Myocyte (in vitro differentiated cells): Measurements from ENCODE around the gene APPBP2. TPM values are rescaled to one million over a fixed set of nuclear protein-coding genes. Genes with fewer than 3 reads are reported as not detected.

ENCODE experiments used
- DNase-seq: peaks from one replicate; pipeline ENCODE4 v3.0.0-alpha.2; 2012; ENCODE audit warnings: low read depth
- total RNA-seq: library from RNA; depleted of rRNA; stranded (reverse); fragments of >200 nt; gene quantifications from 2 replicates; pipeline ENCODE4 v1.2.3, GENCODE V29; 2014

APPBP2 gene
- total RNA-seq, 1 donor from 2014 or later = 41.8 TPM

DNA sequence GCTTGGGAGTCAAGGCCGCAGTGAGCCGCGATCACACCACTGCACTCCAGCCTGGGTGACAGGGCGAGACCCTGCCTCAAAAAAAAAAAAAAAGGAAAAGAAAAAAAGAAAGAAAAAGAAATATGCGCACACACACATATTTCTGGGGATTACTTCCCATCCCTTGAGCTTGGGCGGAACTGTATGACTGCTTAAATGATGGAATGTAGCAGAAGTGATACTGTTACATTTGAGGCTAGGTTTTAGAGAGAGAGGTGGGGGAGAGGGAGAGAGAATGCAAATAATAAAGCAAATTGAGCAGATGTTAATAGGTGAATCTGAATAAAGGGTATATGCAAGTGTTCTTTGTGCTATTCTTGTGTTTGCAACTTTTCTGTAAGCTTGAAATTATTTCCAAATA, 122.1 kb downstream of the APPBP2 start:
- DNase-seq = no peak

- DNase-seq = no peak
Measured at GRCh38 chr17:60403523-60403810, 122.6 kb downstream of the APPBP2 start.

DNA sequence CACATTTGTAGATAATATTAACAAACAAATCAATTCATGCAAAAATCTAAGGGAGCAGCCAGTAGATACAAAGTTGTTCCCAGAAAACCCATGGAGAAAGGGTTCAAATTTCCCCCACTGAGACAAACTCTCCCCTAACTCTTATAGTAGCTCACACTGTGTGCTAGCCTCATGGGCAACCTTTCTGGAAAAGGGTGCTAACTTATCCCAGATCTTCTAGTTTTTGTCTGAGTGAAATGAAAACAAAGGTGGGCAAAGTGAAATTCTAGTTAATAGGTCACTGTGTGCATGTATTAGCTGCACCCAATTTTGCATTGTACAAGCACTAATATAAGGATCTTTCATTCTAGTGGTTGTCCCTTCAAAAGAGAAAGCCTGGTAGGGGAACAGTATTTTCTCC, 124.2 kb downstream of the APPBP2 start:
- DNase-seq = no peak

DNA sequence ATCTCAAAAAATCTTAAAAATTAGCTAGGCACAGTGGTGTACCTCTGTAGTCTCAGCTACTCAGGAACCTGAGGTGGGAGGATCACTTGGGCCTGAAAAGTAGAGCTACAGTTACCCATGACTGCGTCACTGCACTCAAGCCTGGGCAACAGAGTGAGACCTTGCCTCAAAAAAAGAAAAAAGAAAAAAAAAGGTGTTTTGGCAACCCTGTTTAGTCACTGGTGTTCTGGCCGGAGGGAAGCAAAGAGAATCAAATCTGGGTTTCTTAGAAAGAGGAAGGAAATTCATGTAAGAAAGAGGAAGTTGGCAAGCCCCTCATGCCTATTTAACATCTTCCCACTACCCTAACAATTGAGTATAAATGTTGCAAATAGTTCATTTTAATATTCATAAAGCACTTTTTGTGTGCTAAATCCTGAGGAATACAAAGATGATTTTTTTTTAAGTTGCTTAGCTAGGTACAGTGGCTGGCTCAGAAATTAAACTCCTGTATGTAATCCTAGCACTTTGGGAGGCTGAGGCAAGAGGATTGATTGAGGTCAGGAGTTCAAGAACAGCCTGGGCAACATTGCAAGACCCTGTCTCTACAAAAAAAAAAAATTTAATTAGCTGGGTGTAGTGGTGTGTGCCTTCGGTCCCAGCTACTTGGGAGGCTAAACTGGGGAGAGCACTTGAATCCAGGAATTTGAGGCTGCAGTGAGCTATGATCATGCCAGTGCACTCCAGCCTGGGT, 127.6 kb downstream of the APPBP2 start:
- DNase-seq = no peak

DNA sequence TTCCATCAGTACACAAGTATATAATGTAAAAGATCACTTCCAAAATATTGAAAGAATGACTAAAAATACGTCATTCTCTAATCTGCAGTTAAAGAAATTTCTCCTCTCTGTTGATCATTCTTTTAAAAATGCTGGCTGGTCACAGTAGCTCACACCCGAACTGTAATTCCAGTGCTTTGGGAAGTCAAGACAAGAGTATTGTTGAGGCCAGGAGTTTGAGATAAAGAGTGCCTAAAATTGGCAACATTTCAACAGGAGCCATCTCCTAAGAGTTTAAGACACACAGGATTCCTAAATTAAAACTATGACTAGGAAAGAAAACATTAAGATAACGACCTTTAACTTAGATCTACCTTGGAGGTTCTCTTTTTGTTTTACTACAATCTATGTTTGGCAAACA, 129.6 kb downstream of the APPBP2 start:
- DNase-seq = no peak

DNA sequence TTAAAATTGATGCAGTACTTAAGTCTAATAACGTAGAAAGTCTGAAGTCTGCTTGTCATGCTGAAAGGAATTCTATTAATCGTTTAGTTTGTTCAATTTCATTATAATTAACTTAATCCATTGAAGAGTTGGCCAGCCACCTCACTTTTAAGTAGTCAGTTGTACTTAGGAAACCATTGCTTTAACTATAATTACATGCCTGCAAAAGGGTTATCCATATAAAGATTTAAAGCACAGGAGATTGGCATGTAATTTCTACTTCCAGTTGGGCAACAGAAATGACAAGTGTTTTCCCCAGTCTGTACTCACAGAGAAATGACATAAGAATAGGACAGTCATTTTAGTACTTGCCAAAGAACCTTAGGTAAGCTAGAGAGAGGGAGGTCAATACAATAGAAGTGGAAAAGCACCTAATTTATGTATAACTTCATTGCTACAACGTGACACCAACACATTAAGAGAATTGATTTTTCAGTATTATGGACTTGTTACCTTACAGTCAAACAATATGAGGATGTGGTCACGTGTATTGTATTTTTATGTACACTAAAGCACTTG, 130.5 kb downstream of the APPBP2 start:
- DNase-seq = no peak

GRCh38 chr17:60393840-60394723, 132.0 kb downstream of the APPBP2 start:
- DNase-seq = no peak

Other genes with a start within 250 kb of the APPBP2 start
- 48.3 and 57.9 TPM in 2 replicates for gene USP32, start 134.1 kb downstream of the APPBP2 start, total RNA-seq
- gene CHCT1, start 103.8 kb downstream of the APPBP2 start, total RNA-seq = not detected in 2 replicates
- gene PPM1D, start 74.0 kb upstream of the APPBP2 start, total RNA-seq = 9.2 and 9.7 TPM in 2 replicates
- gene BCAS3, start 151.6 kb upstream of the APPBP2 start, total RNA-seq = 16.8 and 18.1 TPM in 2 replicates